COR-L47 (cell line): Measurements from ENCODE around the gene PCGF1.
A peak's percentile ranks its signal among the peaks of the same experiment; 100 is the strongest.

Source experiments
- DNase-seq: peaks from one replicate; lab custom pipeline; 2025; lab: John Stamatoyannopoulos, UW

PCGF1 gene

DNA sequence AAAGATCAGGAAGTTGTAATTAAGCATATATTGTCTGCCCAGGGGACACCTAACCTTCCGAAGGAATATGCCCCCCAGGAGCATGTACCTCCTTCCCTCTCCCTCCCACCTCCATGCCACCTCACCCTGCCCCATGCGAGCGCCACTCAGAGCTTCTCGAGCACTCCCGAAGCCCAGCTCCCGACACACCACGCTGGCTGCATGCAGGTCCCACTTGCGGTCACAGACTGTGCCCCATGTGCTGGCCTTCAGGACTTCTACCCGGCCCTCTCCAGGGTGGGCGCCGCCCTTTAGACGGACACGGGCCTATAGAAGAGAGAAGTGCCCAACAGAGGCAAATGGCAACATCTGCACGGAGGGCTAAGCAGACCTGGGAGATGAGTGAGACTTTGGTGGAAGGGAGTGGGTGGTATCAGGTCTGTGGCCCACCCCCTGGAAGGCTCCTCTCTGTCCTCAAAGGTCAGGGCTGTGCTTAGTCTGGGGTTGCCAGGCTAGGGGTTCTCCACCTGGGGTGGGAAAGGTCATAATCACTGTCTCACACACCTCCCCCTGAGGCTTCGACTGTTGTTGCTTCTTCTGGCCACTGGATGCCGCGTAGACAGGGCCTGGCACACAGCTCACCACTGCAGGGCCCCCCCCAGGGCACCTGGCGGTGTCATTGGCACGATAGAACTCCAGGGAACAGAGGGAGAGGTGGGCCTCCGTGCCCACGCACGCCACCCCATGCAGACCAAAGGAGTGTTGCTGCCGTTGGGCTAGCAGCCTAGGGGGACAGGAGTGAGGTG lies 28.9 kb upstream of the PCGF1 start:
- DNase-seq, result no peak

- DNase-seq, result no peak
These were observed 28.0 kb upstream of the PCGF1 start for GRCh38 chr2:74535440-74535965.

GRCh38 chr2:74534411-74534810 lies 26.9 kb upstream of the PCGF1 start:
- DNase-seq, result no peak

GRCh38 chr2:74533464-74533863 lies 26.0 kb upstream of the PCGF1 start:
- DNase-seq, result no peak

- DNase-seq, result no peak
These were observed 24.7 kb upstream of the PCGF1 start for GRCh38 chr2:74532222-74532621.

GRCh38 chr2:74531666-74532065 lies 24.2 kb upstream of the PCGF1 start:
- no peak for DNase-seq

- DNase-seq, result peak; percentile 25
These were observed 23.0 kb upstream of the PCGF1 start for GRCh38 chr2:74530239-74531187.

DNA sequence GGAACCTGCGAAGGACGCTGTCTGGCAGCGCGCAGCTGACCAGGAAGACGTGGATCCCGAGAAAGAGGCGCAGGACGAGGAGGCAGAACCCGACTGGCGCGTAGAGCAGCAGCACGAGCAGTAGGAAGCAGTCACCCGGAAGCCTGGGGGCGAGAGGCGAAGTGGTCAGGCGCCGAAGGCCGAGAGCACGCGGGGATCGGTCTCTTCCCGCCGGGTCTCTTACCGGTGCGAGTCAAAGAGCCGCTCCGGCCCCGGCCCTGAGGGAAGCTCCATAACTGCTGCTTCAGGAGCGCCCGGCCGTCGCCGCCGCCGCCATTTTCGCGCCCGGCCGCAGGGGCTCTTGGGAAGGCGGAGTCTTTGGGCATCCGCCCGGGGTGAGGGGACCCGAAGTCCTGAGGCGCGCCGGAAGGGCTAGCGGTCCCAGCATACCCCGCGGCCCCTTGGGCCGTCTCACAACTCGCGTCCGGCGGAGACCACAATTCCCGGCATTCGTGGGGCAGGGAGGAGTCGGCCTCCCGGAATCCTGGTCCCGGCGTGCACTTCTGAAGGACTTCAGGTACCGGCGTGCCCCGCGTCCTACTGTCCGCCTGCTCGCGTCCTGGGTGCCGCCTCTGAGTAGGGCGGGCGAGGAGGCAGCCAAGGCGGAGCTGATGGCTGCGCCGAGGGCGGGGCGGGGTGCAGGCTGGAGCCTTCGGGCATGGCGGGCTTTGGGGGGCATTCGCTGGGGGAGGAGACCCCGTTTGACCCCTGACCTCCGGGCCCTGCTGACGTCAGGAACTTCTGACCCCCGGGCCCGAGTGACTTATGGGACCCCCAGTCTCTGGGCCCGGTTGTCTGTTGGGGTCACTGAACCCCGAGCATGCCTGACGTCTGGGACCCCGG lies 22.1 kb upstream of the PCGF1 start, which contains the start of the genes AUP1 and HTRA2:
AUP1 (minus strand) TSS at position 350 of the 882 bp plus-strand sequence; CDS start at position 273, 77 bp downstream.
HTRA2 (plus strand) TSS at position 577 of the 882 bp plus-strand sequence; CDS start at position 651, 74 bp downstream.
- peak; percentile 98 for DNase-seq

DNA sequence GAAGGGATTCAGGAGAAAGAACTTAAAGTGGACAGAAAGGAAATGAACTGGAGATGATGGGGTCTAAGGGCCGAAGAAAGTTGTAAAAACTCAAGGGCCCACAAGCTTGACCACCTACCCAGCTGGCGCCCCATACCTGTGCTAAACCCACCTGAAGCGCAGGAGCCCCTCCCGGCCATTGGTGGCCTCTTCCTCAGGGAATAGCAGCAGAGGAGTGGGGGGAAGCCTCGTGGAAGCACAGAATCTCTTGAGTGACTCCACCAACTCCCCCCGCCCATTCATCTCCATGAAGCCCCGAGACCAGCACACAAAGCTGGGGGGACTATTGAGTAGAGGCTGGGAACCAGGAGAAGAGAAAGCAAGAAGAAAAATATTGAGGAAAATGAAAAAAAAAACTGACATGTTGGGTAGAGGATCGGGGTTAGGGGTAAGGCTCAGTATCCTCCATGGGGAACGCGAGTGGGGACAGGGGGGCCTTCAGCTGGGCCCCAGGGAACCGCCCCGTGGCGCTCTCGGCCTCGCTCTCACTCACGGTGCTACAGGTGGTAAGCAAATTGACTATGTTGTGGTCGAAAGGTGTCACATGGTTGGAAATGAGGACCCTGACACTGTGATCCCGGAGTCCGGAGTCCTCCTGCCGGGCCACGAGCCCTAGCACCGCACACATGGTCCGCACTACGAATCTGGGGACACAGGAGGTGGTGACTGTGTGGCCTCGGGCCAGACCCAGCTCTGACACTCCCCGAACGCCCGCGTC lies 21.3 kb upstream of the PCGF1 start:
- no peak for DNase-seq

DNA sequence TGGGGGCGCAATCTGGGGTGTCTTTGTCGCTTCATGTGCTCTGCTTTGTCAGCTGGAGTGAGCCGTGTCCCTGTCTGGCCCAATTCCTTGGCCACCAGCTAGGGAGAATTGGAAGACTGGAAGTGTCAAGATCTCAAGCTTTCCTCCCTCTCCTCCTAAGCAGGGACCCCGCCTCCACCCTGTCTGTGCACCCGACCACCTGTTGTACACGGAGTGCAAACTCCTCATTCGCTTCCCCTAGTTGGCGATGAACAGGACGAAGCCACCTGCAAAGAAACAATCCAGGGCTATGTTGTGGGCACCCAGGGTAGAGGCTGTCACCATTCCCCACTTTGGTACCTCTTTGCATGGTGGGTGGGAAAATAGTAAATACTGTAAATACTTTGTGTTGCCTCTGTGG lies 20.2 kb upstream of the PCGF1 start:
- no peak for DNase-seq

- DNase-seq, result no peak
These were observed 19.2 kb upstream of the PCGF1 start for GRCh38 chr2:74526649-74527230.

- DNase-seq, result no peak
These were observed 18.5 kb upstream of the PCGF1 start, which contains the start of gene DQX1 for GRCh38 chr2:74525717-74526648. DQX1 (minus strand) TSS chr2:74526231; CDS start chr2:74525729, 502 bp downstream.

GRCh38 chr2:74524955-74525716 lies 17.6 kb upstream of the PCGF1 start:
- DNase-seq, result no peak

DNA sequence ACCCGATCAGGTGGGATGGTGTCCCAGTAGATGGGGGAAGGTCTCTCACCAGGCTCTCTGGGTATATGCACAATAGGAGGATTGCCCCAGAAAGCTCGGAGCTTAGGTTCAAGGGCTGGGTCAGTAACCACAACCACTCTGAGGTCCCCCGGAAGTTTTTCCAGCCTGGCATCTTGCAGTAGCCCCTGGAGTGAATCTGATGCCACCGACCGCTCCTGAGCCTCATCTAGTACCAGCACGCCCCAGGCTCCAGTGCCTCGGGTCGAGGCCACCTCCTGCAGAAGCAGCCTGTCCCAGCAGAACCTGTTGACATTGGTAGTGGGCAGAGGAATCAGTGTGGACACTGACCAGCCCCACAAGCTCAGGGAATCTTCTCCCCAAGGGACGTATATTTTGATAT lies 16.5 kb upstream of the PCGF1 start:
- DNase-seq, result no peak

DNA sequence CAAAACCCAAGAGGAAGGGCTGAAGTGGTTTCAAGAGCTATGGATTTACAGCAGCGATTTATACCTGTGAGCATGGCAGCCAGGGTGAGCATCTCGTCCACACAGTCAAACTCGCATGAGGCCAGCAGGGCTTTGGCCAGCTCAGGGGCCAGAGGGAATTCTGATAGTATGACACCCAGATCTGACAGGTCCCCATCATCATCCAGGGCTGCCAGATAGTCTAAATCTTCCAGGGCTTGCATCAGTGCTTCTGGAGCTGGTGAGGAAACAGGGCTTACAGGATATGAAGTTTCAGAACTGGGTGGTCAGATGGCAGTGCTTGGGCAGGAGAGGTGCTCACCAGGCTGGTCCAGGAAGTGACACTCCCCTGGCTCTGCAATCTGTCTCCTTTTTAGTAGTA lies 15.0 kb upstream of the PCGF1 start:
- DNase-seq, result no peak

DNA sequence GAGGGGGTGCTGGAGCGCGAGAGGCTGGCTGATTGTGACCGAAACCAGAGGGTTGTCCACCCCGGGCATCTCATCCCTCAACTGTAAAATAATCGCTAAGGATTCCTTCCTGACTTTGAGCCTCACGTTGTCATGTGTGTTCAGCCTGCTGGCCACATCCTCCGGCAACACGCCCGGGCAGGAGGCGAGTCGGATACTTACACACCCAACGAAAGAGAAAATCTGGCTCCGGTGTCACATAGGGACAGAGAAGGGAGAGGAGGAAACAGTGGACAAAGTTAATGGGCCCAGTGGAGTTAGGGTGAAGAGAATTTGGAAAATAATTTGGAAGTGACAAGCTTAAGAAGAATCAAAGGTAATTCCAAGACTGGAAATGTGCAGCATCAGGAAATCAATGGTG lies 9.2 kb upstream of the PCGF1 start:
- no peak for DNase-seq

DNA sequence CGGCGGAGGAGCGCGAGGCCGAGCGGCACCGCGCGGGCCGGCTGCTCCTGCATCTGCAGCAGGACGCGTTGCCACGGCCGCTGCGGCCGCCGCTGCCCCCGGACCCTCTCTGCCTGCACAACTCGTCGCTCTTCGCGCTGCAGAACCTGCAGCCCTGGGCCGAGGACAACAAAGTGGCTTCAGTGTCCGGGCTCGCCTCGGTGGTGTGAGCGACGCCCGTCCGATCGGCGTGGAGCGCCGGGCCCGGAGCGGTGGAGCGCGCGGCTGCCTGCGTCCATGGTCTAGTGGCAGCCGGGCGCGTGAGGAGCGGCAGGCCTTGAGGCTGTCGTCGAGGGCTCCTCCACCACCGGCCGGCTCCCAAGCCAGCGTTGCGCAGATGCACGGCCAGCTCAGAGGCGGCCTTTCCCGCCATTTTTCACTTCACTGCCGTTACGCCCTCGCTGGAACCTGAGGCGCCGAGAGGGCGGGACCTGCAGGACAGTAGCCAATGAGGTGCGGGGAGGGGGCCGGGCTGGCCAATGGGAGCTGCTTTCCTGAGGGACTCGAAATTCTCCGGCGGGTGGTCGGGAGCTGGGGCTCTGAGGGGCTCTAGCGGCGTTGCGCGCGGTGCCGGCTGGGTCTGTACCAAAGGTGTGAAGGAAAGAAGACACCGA lies 8.6 kb upstream of the PCGF1 start:
- no peak for DNase-seq
